GM12878 (cell line): ENCODE measurements around the gene HOXC12.
A peak's percentile ranks its signal among the peaks of the same experiment; 100 is the strongest.

Experiments
- CBFB ChIP-seq: IDR thresholded peaks from 2 replicates; pipeline ENCODE4 v1.6.1; 2016; ENCODE audit warnings: antibody characterized with exemption, low read depth
- CTCF ChIP-seq, 3 experiments: IDR thresholded peaks in 2 of 3; conservative IDR thresholded peaks in 1 of 3; 2 replicates each; pipeline ENCODE4 v1.5.1; 2011; ENCODE audit warnings: low read depth in 3 of 3, low read length in 3 of 3, mild to moderate bottlenecking in 3 of 3, control low read depth in 2 of 3, moderate library complexity in 2 of 3, inconsistent platforms in 1 of 3, mixed read lengths in 1 of 3; ENCODE audit not compliant: control insufficient read depth in 2 of 3, insufficient read depth in 1 of 3; ENCODE audit errors: extremely low read depth in 1 of 3
- EP300 ChIP-seq, 2 experiments: fragments of 150-350 bp in 1 of 2; IDR thresholded peaks; 2 replicates each; pipeline ENCODE4 v1.6.1; 2011 to 2012; ENCODE audit warnings: low read depth in 2 of 2, low read length in 2 of 2, borderline replicate concordance in 1 of 2, improper control_type of control experiment in 1 of 2, inconsistent platforms in 1 of 2; ENCODE audit not compliant: control insufficient read depth in 1 of 2
- JUND ChIP-seq: IDR thresholded peaks from 2 replicates; pipeline ENCODE4 v1.6.1; 2012; ENCODE audit warnings: low read depth, mild to moderate bottlenecking, low read length, improper control_type of control experiment, moderate library complexity
- LARP7 ChIP-seq: fragments of 450-650 bp; IDR thresholded peaks from 2 replicates; pipeline ENCODE4 v1.6.1; 2017; ENCODE audit warnings: mild to moderate bottlenecking
- MTA3 ChIP-seq: IDR thresholded peaks from 2 replicates; pipeline ENCODE4 v1.6.1; 2012; ENCODE audit warnings: low read length, inconsistent platforms, borderline replicate concordance
- RAD21 ChIP-seq: IDR thresholded peaks from 2 replicates; pipeline ENCODE4 v1.6.1; 2011; ENCODE audit warnings: mild to moderate bottlenecking, low read depth, low read length, moderate library complexity; ENCODE audit not compliant: insufficient read depth
- SUZ12 ChIP-seq: fragments of 200-600 bp; sonication (generic); IDR thresholded peaks from one replicate; pipeline ENCODE4 v1.6.1; 2018; ENCODE audit warnings: antibody characterized with exemption, mild to moderate bottlenecking; ENCODE audit not compliant: unreplicated experiment

GRCh38 chr12:53950789-53951576 lies 3.7 kb upstream of the HOXC12 start:
- no peak for TF ChIP-seq LARP7
- no peak for TF ChIP-seq CTCF (IDR thresholded peaks at IDR 0.05 in 2 of 3, conservative IDR thresholded peaks at IDR 0.05 in 1 of 3; ENCODE audit: control insufficient read depth in 2 of 3, extremely low read depth in 1 of 3, insufficient read depth in 1 of 3, low read depth in 3 of 3, low read length in 3 of 3)
- peak; percentile 36 for TF ChIP-seq SUZ12
- no peak for TF ChIP-seq JUND
- no peak for TF ChIP-seq EP300 (IDR thresholded peaks at IDR 0.05; ENCODE audit: borderline replicate concordance in 1 of 2, control insufficient read depth in 1 of 2, low read depth in 2 of 2, low read length in 2 of 2)
- TF ChIP-seq CBFB, result no peak
- no peak for TF ChIP-seq MTA3
- no peak for TF ChIP-seq RAD21
